Tibial artery (tissue), 4 donors: ENCODE data around the gene XPO6.
"Not testable (repeated sequence)": the region's sequence is repeated elsewhere in the genome, so short reads cannot be mapped to it uniquely, and the experiment has no call there.

Source experiments
- DNase-seq, 2 donors: peaks; one replicate each; pipeline ENCODE4 v3.0.0-alpha.2; 2019
- H3K27ac ChIP-seq, 2 donors: fragments of 200-600 bp; sonication (generic) in 1 of 2; 1 replicate in 1 of 2; 2 replicates in 1 of 2; pipeline ENCODE4 v1.5.1; 2018 to 2019; ENCODE audit warnings: mild to moderate bottlenecking in 1 of 2
- H3K27me3 ChIP-seq, 2 donors: fragments of 200-600 bp; sonication (generic) in 1 of 2; one replicate each; pipeline versions ENCODE4 v1.5.1 to v1.6.0; 2016 to 2019
- H3K36me3 ChIP-seq, 3 donors: fragments of 200-600 bp; sonication (generic) in 2 of 3; one replicate each; pipeline ENCODE4 v1.5.1; 2016 to 2019; ENCODE audit warnings: mild to moderate bottlenecking in 2 of 3
- H3K4me1 ChIP-seq, 4 donors: fragments of 200-600 bp; sonication (generic) in 2 of 4; 1 replicate in 3 of 4; 2 replicates in 1 of 4; pipeline ENCODE4 v1.5.1; 2016 to 2019
- H3K4me3 ChIP-seq, 2 donors: fragments of 200-600 bp; sonication (generic) in 1 of 2; 1 replicate in 1 of 2; 2 replicates in 1 of 2; pipeline ENCODE4 v1.5.1; 2018 to 2019; ENCODE audit warnings: mild to moderate bottlenecking in 2 of 2
- H3K9me3 ChIP-seq, 3 donors: fragments of 200-600 bp; sonication (generic) in 1 of 3; one replicate each; pipeline ENCODE4 v1.5.1; 2016 to 2019
- intact Hi-C: fragments of 100-400 bp; cut with DNase I; formaldehyde crosslinking; loops from one replicate; pipeline ENCODE4 v1.15.0; 2023; ENCODE audit warnings: low total_unique reads
- TF ChIP-seq, protein P1 (sequence below), 2 experiments: fragments of 200-600 bp in 1 of 2; fragments of 450-650 bp in 1 of 2; IDR thresholded peaks; one replicate each; pipeline ENCODE4 v1.5.1; 2017 to 2019; ENCODE audit warnings: antibody characterized with exemption in 2 of 2, mild to moderate bottlenecking in 1 of 2, moderate library complexity in 1 of 2

XPO6 gene

DNA sequence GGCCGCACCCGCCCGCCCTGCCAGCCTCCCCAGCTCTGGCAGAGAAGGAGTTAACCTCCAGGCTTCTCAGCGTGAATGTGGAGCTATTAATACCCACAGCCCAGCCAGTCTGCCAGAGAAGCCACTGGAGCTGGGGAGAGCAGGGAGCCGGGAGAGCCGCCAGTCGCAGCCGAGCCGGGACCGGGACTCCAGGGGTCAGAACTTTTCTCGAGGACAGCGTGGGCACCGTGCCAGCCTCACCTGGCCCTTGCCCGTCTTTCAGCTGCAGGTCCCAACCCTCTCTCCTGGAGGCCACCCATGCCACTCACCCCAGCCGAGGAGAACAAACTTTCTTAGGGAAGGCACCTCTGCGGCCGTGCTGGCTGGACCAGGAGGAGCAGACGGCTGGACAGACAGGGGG lies 46.8 kb upstream of the XPO6 start:
- Histone ChIP-seq H3K9me3 (no peaks in the 10 kb centered on the region), H3K36me3 (no peaks in the 10 kb centered on the region), H3K27ac (no peak overlapping the region), H3K4me1 (peaks cover 0 to 14% (median 13%) of the 10 kb centered on the region in 4 donors), H3K4me3 (peak overlapping the region in 1 of 2 donors; percentile 35), H3K27me3 (peaks cover 0 to 51% of the 10 kb centered on the region in 2 donors)
- DNase-seq, result no peak
- intact Hi-C loops, result no loop called here
- TF ChIP-seq, protein P1, sequence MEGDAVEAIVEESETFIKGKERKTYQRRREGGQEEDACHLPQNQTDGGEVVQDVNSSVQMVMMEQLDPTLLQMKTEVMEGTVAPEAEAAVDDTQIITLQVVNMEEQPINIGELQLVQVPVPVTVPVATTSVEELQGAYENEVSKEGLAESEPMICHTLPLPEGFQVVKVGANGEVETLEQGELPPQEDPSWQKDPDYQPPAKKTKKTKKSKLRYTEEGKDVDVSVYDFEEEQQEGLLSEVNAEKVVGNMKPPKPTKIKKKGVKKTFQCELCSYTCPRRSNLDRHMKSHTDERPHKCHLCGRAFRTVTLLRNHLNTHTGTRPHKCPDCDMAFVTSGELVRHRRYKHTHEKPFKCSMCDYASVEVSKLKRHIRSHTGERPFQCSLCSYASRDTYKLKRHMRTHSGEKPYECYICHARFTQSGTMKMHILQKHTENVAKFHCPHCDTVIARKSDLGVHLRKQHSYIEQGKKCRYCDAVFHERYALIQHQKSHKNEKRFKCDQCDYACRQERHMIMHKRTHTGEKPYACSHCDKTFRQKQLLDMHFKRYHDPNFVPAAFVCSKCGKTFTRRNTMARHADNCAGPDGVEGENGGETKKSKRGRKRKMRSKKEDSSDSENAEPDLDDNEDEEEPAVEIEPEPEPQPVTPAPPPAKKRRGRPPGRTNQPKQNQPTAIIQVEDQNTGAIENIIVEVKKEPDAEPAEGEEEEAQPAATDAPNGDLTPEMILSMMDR (IDR thresholded peaks at IDR 0.05), result no peak

GRCh38 chr16:28257256-28257655 lies 45.5 kb upstream of the XPO6 start:
- intact Hi-C loops, result no loop called here
- no peak overlapping the region for H3K4me3 ChIP-seq
- peaks cover 0 to 14% (median 13%) of the 10 kb centered on the region in 4 donors for H3K4me1 ChIP-seq
- H3K9me3 ChIP-seq, result no peaks in the 10 kb centered on the region
- no peaks in the 10 kb centered on the region for H3K36me3 ChIP-seq
- no peak overlapping the region for H3K27ac ChIP-seq
- no peak for DNase-seq
- H3K27me3 ChIP-seq, result peaks cover 0 to 48% of the 10 kb centered on the region in 2 donors
- TF ChIP-seq, protein P1 (IDR thresholded peaks at IDR 0.05), result no peak

DNA sequence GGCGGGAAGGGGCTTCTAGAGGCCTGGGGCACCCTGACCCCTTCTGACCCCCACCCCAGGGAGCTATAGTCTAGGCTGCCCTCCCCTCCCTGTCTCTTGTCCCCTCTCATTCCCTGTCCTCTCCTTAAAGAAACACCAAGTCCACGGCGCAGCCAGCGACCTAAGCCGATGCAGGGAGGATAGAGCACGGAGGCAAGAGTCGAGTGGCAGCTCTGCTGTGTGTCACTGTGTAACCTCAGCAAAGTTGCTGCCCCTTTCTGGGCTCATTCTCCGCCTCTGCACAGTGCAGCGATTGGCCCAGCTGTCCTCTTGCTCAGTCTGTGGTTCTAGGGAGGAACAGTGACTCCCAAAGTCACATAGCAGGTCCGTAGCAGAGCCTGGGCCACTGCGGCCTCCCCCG lies 44.1 kb upstream of the XPO6 start:
- intact Hi-C loops, result no loop called here
- no peak for DNase-seq
- Histone ChIP-seq H3K27ac (no peak overlapping the region), H3K4me1 (peaks cover 0 to 14% (median 13%) of the 10 kb centered on the region in 4 donors), H3K9me3 (no peaks in the 10 kb centered on the region), H3K4me3 (no peak overlapping the region), H3K27me3 (peaks cover 0 to 35% of the 10 kb centered on the region in 2 donors), H3K36me3 (no peaks in the 10 kb centered on the region)
- TF ChIP-seq, protein P1 (IDR thresholded peaks at IDR 0.05), result no peak

GRCh38 chr16:28254158-28254557 lies 42.4 kb upstream of the XPO6 start:
- intact Hi-C loops, result no loop called here
- DNase-seq, result no peak
- Histone ChIP-seq H3K4me1 (peaks cover 0 to 12% (median 11%) of the 10 kb centered on the region in 4 donors), H3K27me3 (peaks cover 0 to 19% of the 10 kb centered on the region in 2 donors), H3K27ac (no peak overlapping the region), H3K4me3 (no peak overlapping the region), H3K36me3 (no peaks in the 10 kb centered on the region), H3K9me3 (no peaks in the 10 kb centered on the region)
- TF ChIP-seq, protein P1 (IDR thresholded peaks at IDR 0.05), result no peak

- intact Hi-C loops, result no loop called here
- DNase-seq, result no peak
Measured at GRCh38 chr16:28250999-28251398, 39.2 kb upstream of the XPO6 start.

DNA sequence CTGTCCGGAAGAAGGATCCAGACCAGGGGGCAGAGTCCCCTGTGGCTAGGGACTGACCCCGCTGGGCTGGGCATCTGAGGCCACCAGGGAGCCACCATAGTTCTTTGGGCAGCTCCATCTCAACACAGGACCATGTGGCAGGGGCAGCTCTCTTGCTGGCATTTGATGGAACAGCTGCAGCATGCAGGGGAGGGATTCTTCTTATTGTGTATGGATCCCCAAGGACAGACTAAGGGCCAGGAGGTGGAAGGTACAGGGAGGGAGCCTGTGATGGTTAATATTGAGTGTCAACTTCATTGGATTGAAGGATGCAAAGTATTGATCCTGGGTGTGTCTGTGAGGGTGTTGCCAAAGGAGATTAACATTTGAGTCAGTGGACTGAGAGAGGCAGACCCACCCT lies 37.7 kb upstream of the XPO6 start:
- H3K4me1 ChIP-seq, H3K4me3 ChIP-seq, H3K36me3 ChIP-seq, H3K27me3 ChIP-seq, H3K27ac ChIP-seq, DNase-seq, intact Hi-C loops, H3K9me3 ChIP-seq: not testable (repeated sequence)

More at GRCh38 chr16:28250999-28251398, 39.2 kb upstream of the XPO6 start:
- TF ChIP-seq, protein P1 (IDR thresholded peaks at IDR 0.05), result no peak
- Histone ChIP-seq H3K27ac (no peak overlapping the region), H3K4me3 (no peak overlapping the region), H3K4me1 (no peaks in the 10 kb centered on the region), H3K27me3 (no peaks in the 10 kb centered on the region), H3K9me3 (no peaks in the 10 kb centered on the region), H3K36me3 (no peaks in the 10 kb centered on the region)
